ENCODE results near the gene OOSP1.
"Not testable (repeated sequence)": the region's sequence is repeated elsewhere in the genome, so short reads cannot be mapped to it uniquely, and the experiment has no call there.

OOSP1 gene

DNA sequence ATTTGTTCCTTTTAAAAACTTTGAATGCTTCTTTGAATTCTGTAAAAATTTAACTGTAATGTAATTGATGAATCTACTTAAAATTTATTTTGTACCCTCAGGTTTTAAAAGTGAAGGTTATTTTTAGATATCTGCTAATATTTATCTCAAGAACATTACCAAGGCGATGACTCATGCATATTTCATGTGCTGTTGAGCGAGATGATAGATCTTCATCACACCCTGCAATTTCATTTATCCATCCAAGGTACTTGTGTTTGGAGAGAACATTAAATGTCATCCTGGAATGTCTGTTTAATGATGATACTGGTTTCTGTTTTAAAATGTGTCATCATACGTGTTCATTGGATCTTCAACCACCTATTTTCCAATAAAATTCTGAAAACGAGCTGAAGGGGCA lies 18.9 kb downstream of the OOSP1 start:
- intact Hi-C loops (cut with DNase I), result no loop called here
- no peak for DNase-seq

DNA sequence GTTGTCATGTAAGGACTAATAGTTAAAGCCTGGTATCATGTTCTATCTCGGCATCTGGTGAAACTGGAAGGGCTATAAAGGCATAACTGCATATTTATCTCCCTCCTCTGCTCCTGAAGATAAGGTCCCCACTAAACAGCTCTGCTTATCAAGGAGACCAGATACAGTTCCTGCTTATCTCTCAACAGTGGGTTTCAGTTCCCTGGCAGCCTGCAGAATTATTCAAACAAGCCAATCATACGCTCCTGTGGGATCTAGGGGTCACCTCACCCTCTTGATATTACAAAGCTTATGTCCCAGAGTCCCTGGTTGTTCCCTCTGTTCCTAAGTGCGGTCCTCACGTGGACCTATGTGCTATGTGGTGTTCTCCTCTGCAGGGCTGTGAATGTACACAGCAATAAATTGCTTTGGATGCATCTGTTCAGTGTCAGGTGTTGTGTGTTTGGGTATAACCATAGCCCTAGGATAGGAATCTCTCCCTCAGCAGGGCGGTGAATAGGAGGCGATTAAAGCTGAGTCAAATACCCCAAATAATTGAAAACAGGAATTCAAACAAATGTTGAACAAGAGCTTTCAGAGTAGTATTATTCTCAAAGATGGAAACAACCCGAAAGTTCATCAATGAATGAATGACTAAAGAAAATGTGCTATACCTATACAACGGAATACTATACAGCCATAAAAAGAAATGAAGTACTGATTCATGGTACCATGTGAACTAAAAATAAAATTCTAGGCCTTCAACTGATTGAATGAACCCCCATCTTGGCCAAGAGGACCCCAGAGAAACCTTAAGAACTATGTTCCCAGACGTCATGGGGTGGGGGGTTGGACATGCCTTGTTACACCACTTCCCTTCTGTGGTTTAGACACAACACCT lies 22.5 kb downstream of the OOSP1 start:
- intact Hi-C loops (cut with DNase I), result no loop called here
- no peak for DNase-seq

DNA sequence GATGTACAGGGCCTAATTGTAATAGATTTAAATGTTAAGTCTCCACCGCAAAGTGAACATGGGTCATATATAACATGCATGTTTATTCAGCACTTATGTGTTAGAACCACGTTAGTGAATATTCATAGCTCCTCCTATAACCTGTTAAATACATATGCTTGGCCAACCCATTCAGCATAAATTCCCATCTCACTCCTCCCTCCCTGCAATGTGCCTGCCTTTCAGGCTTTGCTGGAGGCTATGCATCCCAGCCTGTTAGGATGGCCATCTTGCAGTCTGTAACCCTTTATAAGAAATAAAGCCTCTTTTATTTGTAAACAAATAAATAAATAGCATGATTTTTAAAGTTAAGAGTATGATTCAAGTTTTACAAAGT lies 23.9 kb downstream of the OOSP1 start:
- intact Hi-C loops (cut with DNase I), result no loop called here
- no peak for DNase-seq

DNA sequence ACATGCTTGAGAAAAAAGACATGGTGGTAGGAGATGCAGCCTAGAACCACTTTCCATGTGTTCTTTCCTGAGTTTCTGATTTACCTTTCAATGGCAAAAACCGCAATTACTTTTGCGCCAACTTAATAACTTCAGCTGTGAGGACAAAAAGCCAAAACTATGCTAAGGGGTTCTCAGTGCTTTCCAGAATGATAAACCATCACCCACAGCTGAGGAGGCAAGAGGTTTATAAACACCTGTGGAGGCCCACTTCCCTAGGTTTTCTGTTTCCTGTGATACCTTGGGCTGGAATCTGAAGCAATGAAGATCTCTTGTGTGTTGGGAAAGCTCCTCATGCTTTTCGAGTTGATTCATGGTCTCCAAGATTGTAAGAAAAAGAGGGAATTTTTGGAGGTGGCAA lies 25.5 kb downstream of the OOSP1 start, which contains the start of gene OOSP4A:
Gene OOSP4A (plus strand): TSS at position 301 of the 400 bp plus-strand sequence. CDS start 0 bp downstream, at position 301.
- no peak for DNase-seq
- intact Hi-C loops (cut with DNase I), result no loop called here

DNA sequence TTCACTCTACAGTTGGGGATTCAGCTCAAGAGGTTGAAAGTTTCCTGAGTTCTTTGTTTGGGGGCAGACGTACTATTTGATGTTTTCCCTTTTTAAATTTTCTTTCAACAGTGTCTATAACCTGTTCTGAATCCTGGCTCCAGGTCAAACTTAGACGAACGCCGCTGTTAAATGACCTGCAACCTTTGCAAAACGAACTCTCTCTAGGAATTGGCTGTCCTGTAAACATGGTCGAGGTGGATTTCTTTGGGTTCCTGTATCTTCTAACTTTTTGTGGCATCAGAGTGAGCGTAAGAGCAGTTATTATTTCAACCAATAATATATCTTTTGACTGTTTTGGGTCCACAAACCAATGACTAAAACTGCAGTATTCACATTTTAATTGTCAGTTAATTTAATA lies 27.2 kb downstream of the OOSP1 start:
- intact Hi-C loops (cut with DNase I), result no loop called here
- DNase-seq, result no peak

- intact Hi-C loops (cut with DNase I), result no loop called here
- peak in 1 of 10 donors; percentile 77 for DNase-seq
Measured at GRCh38 chr11:59966201-59966600, 28.0 kb downstream of the OOSP1 start.

DNA sequence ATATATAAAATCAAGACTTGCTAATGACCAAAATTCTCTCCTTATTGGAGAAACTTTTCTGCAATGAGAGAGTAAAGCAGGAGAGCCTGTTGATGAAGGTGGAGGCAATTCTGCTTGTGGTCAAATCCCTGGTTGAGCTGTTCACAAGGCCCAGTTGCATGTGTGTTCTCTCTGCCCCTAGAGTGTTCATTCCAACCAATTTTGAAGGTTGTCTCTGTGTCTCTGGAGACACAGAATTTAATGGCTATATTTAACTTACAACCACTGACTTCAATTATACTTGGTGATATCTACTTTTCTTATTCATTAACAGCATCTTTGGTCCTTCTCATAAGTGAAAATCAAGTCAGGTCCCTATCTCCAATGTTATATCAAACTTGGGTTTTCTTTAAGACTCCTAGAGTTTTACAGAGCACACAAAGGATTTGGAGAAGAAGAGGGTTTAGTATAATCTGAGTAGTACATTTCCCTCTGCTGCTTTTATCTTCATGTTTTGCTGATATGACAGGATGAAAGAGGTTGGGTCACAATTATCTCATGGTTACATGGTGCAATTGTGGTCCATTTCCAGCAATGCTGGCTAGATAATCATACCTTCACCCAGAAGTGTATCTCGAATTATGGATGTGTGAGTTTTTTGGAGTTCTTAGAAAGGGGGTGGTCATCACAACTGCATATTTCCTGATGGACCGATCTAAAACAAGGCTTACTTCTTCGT lies 29.6 kb downstream of the OOSP1 start:
- intact Hi-C loops (cut with DNase I), result no loop called here
- no peak for DNase-seq

DNA sequence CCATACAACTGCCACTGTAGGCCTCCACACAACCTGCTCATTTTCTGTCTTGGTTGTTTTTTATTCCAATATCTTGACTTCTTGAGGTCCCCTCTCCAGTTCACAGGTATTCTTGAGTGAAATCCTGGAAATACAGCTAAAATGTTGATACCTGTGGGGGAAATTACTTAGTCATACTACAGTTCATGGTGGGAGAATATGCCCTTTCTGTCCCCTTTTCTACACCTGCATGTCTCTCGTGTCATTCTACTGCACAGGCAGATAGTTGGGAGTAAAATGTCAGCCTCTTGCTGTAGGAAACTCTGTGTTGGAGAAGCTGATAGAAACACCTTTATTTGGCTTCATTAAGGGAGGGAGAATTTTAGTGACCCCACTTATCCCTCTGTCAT lies 30.2 kb downstream of the OOSP1 start:
- intact Hi-C loops (cut with DNase I), result no loop called here
- DNase-seq, result no peak

DNA sequence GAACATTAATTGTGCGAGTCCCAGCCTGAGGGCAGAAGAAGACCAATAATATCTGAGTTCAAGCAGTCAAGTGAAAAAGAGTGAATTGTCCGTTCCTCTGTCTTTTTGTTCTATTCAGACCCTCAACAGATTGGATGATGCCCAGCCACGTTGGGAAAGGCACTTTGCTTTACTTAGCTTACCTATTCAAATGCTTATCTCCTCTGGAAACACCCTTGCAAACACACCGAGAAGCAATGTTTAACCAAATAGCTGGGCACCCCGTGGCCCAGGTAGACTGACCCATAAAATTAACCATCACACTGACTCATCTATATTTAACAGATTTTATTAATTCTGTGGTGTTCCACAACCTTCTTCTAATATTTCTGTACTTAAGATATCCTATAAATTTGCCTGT lies 34.9 kb downstream of the OOSP1 start:
- intact Hi-C loops (cut with DNase I), result no loop called here
- no peak for DNase-seq

- intact Hi-C loops (cut with DNase I), result no loop called here
Measured at GRCh38 chr11:59981106-59981770, 43.0 kb downstream of the OOSP1 start.

GRCh38 chr11:59982037-59982436 lies 43.8 kb downstream of the OOSP1 start:
- intact Hi-C loops (cut with DNase I); DNase-seq: not testable (repeated sequence)

More at GRCh38 chr11:59981106-59981770, 43.0 kb downstream of the OOSP1 start:
- no peak for DNase-seq

- intact Hi-C loops (cut with DNase I), result no loop called here
- no peak for DNase-seq
Measured at GRCh38 chr11:59983212-59983611, 45.0 kb downstream of the OOSP1 start.

DNA sequence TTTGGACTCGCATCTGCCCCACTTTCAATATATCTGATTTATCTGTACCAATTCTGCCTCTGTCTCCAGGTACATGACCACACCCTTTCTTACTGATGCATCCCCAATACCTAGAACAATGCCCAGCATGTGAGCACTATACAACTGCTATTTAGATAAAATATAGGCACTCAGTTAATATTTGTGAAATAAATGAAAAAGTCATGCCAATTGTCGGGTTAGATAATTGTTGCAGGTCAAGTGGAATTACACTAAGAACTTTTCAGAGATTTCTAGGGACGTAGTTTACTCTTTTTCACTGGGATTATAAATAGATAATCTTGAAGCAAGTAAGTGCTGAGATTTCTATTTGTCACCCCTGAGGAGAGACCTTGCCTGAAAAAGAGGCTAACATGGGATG lies 46.1 kb downstream of the OOSP1 start:
- intact Hi-C loops (cut with DNase I), result no loop called here
- DNase-seq, result no peak

DNA sequence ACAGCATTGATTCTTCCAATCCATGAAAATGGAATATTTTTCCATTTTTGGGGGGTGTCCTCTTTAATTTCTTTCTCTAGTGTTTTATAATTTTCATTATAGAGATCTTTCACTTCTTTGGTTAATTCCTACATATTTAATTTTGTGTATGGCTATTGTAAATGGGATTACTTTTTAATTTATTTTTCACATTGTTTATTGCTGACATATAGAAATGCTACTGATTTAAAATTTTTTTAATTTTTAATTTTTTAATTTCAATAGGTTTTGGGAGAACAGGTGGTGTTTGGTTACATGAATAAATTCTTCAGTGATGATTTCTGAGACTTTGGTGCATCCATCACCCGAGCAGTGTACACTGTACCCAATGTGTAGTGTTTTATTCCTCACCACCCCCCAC lies 52.2 kb downstream of the OOSP1 start:
- intact Hi-C loops (cut with DNase I), result no loop called here
- no peak for DNase-seq

- DNase-seq, result no peak
- intact Hi-C loops (cut with DNase I), result no loop called here
Measured at GRCh38 chr11:59992425-59992824, 54.2 kb downstream of the OOSP1 start.

GRCh38 chr11:59997800-59998199 lies 59.6 kb downstream of the OOSP1 start:
- intact Hi-C loops (cut with DNase I), result no loop called here
- no peak for DNase-seq

DNA sequence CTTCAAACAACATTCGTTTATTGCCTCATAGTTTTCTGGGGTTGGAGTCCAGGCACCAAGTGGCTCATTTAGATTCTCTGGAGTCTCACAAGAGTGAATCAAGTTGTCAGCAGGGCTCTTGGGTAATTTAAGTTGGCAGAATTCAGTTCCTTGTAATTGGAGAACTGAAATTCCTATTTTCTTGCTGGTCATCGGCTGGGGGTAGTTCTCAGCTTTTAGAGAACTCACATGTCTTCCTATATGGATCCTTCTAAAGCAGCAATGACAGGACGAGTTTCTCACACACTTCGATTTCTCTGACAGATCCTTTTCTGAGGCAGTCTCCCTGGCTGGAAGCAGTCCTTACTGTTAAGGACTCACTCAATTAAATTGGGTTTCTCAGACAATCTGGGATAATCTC lies 61.5 kb downstream of the OOSP1 start:
- no peak for DNase-seq
- intact Hi-C loops (cut with DNase I), result no loop called here

DNA sequence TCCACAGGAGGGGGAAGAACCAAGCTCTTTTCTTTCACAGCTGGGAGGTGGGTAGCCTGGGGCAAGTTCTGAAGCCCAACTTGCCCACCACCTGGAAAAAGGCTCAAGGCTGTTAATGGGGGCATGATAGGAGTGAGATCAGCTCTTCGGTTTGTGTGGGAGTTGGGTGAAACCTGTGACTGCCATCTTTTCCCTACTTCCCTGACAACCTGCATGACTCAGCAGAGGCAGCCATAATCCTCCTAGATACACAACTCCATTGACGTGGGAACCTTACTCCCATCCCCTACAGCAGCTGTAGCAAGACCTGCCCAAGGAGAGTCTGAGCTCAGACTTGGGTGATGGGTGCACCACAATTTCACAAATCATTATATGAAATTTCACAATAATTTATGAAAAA lies 65.5 kb downstream of the OOSP1 start:
- intact Hi-C loops (cut with DNase I), result no loop called here

DNA sequence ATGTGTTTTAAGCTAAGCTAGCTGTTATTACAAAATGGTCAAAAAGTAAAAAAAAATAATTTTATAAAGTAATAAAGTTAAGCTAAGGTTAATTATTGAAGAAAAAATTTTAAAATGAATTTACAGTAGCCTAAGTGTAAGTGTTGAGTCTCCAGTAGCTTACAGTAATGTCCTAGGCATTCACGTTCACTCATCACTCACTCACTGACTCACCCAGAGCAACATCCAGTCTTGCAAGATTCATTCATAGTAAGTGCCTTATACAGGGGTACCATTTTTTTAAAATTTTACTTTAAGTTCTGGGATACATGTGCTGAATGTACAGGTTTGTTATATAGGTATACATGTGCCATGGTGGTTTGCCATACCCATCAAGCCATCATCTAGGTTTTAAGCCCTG lies 67.1 kb downstream of the OOSP1 start:
- intact Hi-C loops (cut with DNase I), result no loop called here
- DNase-seq, result no peak

More for the DNA sequence above, 65.5 kb downstream of the OOSP1 start:
- DNase-seq, result no peak

Measured in posterior cingulate gyrus (tissue), 11 donors.